Esophagus (tissue), 2 donors: ENCODE measurements around the gene OR2V2. TPM values are rescaled to one million over a fixed set of nuclear protein-coding genes. Genes with fewer than 3 reads are reported as not detected.

ENCODE experiments used
- H3K27ac ChIP-seq, 2 donors: one replicate each; pipeline ENCODE4 v1.5.1; 2013; ENCODE audit warnings: low read depth in 2 of 2, mild to moderate bottlenecking in 2 of 2, inconsistent platforms in 1 of 2, low read length in 1 of 2, moderate library complexity in 1 of 2
- H3K27me3 ChIP-seq, 2 donors: one replicate each; pipeline ENCODE4 v1.6.1; 2013; ENCODE audit warnings: low read length in 2 of 2, control low read depth in 1 of 2, mild to moderate bottlenecking in 1 of 2; ENCODE audit not compliant: insufficient read depth in 2 of 2, control insufficient read depth in 1 of 2
- H3K36me3 ChIP-seq, 2 donors: one replicate each; pipeline ENCODE4 v1.6.1; 2013; ENCODE audit warnings: low read length in 1 of 2; ENCODE audit not compliant: control insufficient read depth in 2 of 2, insufficient read depth in 2 of 2
- H3K4me1 ChIP-seq, 2 donors: one replicate each; pipeline ENCODE4 v1.6.1; 2013; ENCODE audit warnings: low read length in 1 of 2; ENCODE audit not compliant: control insufficient read depth in 2 of 2, insufficient read depth in 2 of 2
- H3K4me3 ChIP-seq, 2 donors: one replicate each; pipeline ENCODE4 v1.5.1; 2013; ENCODE audit warnings: low read length in 2 of 2, mild to moderate bottlenecking in 2 of 2, low read depth in 1 of 2, moderate library complexity in 1 of 2
- H3K9me3 ChIP-seq, 2 donors: one replicate each; pipeline ENCODE4 v1.6.1; 2013; ENCODE audit warnings: mild to moderate bottlenecking in 2 of 2, low read depth in 1 of 2, low read length in 1 of 2, moderate library complexity in 1 of 2; ENCODE audit not compliant: control insufficient read depth in 2 of 2, insufficient read depth in 1 of 2
- WGBS, 2 donors: extraction: QIAGEN DNeasy Blood & Tissue Kit; methylation state at CpG; one replicate each; pipeline ENCODE4 v1.1.7; 2013; 5-methylcytosine and 5-hydroxymethylcytosine counted together
- polyA plus RNA-seq, 2 donors: library from polyadenylated mRNA; stranded (reverse); fragments of 200-250 nt; gene quantifications; one replicate each; pipeline ENCODE4 v1.2.3, GENCODE V29; 2013
- donor health status: healthy with polysubstance abuse.
- donor health status: Bipolar disorder and iron deficiency.

The OR2V2 gene
- polyA plus RNA-seq, 2 donors, result not detected

GRCh38 chr5:181203777-181204112 is 56.4 kb downstream of the OR2V2 start:
- 7 to 8% methylated on average over 17 of the region's 17 CpGs for WGBS, 2 donors
- Histone ChIP-seq H3K4me1 (peaks cover 0 to 14% of the 10 kb centered on the region in 2 donors), H3K27ac (peak overlapping the region; percentile 76 to 80), H3K36me3 (peaks cover 0 to 14% of the 10 kb centered on the region in 2 donors), H3K4me3 (peak overlapping the region; percentile 61 to 77), H3K27me3 (no peaks in the 10 kb centered on the region), H3K9me3 (no peaks in the 10 kb centered on the region)

GRCh38 chr5:181204113-181204825 is 56.9 kb downstream of the OR2V2 start:
- Histone ChIP-seq H3K4me1 (peaks cover 0 to 14% of the 10 kb centered on the region in 2 donors), H3K27ac (peak overlapping the region; percentile 76 to 80), H3K27me3 (no peaks in the 10 kb centered on the region), H3K4me3 (peak overlapping the region; percentile 61 to 77), H3K9me3 (no peaks in the 10 kb centered on the region), H3K36me3 (peaks cover 0 to 11% of the 10 kb centered on the region in 2 donors)
- WGBS, 2 donors, result 1 to 3% methylated on average over 53 to 67 of the region's 67 CpGs

GRCh38 chr5:181204826-181205760 is 57.7 kb downstream of the OR2V2 start, which contains the start of gene TRIM7:
Gene TRIM7 (minus strand): TSS chr5:181205196. CDS start chr5:181205110, 86 bp downstream.
- WGBS, 2 donors, result 1% methylated on average over 71 to 94 of the region's 94 CpGs
- H3K9me3 ChIP-seq, result no peaks in the 10 kb centered on the region
- H3K4me3 ChIP-seq, result peak within 1 kb of the TSS; percentile 61 to 77
- H3K36me3 ChIP-seq, result peaks cover 0 to 5% of the 10 kb centered on the region in 2 donors
- no peaks in the 10 kb centered on the region for H3K27me3 ChIP-seq
- H3K4me1 ChIP-seq, result peaks cover 0 to 14% of the 10 kb centered on the region in 2 donors
- H3K27ac ChIP-seq, result peak within 1 kb of the TSS; percentile 76 to 80

GRCh38 chr5:181205761-181206649 is 58.6 kb downstream of the OR2V2 start:
- peak overlapping the region; percentile 65 to 66 for H3K27ac ChIP-seq
- H3K27me3 ChIP-seq, result no peaks in the 10 kb centered on the region
- H3K4me3 ChIP-seq, result peak overlapping the region; percentile 61 to 77
- H3K36me3 ChIP-seq, result peaks cover 0 to 2% of the 10 kb centered on the region in 2 donors
- no peaks in the 10 kb centered on the region for H3K9me3 ChIP-seq
- H3K4me1 ChIP-seq, result peaks cover 0 to 14% of the 10 kb centered on the region in 2 donors
- 13 to 20% methylated on average over 37 of the region's 37 CpGs for WGBS, 2 donors

GRCh38 chr5:181207214-181207959 is 60.0 kb downstream of the OR2V2 start:
- Histone ChIP-seq H3K27me3 (no peaks in the 10 kb centered on the region), H3K4me1 (peaks cover 0 to 14% of the 10 kb centered on the region in 2 donors), H3K36me3 (no peaks in the 10 kb centered on the region), H3K27ac (peak overlapping the region; percentile 47 to 86), H3K9me3 (no peaks in the 10 kb centered on the region), H3K4me3 (peak overlapping the region; percentile 54 to 61)
- 0% methylated on average over 36 of the region's 36 CpGs for WGBS, 2 donors

- no peak overlapping the region for H3K4me3 ChIP-seq
- H3K27ac ChIP-seq, result no peak overlapping the region
Measured at GRCh38 chr5:181207960-181208253, 60.5 kb downstream of the OR2V2 start.

More at GRCh38 chr5:181207960-181208253, 60.5 kb downstream of the OR2V2 start:
- Histone ChIP-seq H3K36me3 (no peaks in the 10 kb centered on the region), H3K27me3 (no peaks in the 10 kb centered on the region), H3K4me1 (peaks cover 0 to 14% of the 10 kb centered on the region in 2 donors), H3K9me3 (no peaks in the 10 kb centered on the region)
- WGBS, 2 donors, result 40 to 46% methylated on average over 3 of the region's 3 CpGs

Other genes with a start within 250 kb of the OR2V2 start
- gene BTNL8, start 248.4 kb upstream of the OR2V2 start, polyA plus RNA-seq, result under 1 TPM; 0.06 to 0.07 TPM
- gene BTNL3, start 158.7 kb upstream of the OR2V2 start, polyA plus RNA-seq, result under 1 TPM; 0.02 to 0.06 TPM
- 10 to 100 TPM in 1 of 2 donors, 1 to 10 TPM in 1; 4.8 to 18.5 TPM for gene BTNL9, start 107.3 kb upstream of the OR2V2 start, polyA plus RNA-seq
- gene OR2V1, start 16.4 kb upstream of the OR2V2 start, polyA plus RNA-seq, result not detected
- 10 to 100 TPM; 26.9 to 33.8 TPM for gene TRIM7, start 57.6 kb downstream of the OR2V2 start, polyA plus RNA-seq
- 10 to 100 TPM; 14.2 to 19.5 TPM for gene TRIM41, start 75.7 kb downstream of the OR2V2 start, polyA plus RNA-seq
- gene RACK1, start 96.3 kb downstream of the OR2V2 start, polyA plus RNA-seq, result 1,000 to 10,000 TPM; 1,414 to 2,271 TPM
- gene TRIM52, start 113.6 kb downstream of the OR2V2 start, polyA plus RNA-seq, result 1 to 10 TPM; 3.0 to 7.6 TPM
- gene OR4F3, start 219.7 kb downstream of the OR2V2 start, polyA plus RNA-seq, result not detected